CD14-positive monocyte (primary cell): ENCODE measurements around the gene CAMSAP2. TPM values are rescaled to one million over a fixed set of nuclear protein-coding genes. Genes with fewer than 3 reads are reported as not detected.

Source experiments
- DNase-seq, 3 donors: peaks; one replicate each; pipeline ENCODE4 v3.0.0-alpha.2; 2011 to 2022
- H2AFZ ChIP-seq: 2 replicates; pipeline ENCODE4 v1.6.0; 2012; ENCODE audit warnings: mild to moderate bottlenecking, low read depth, low read length, inconsistent platforms; ENCODE audit not compliant: insufficient read depth, poor library complexity, severe bottlenecking
- H3K27ac ChIP-seq, 2 donors: 1 replicate in 1 of 2; 2 replicates in 1 of 2; pipeline ENCODE4 v1.5.1; 2012 to 2013; ENCODE audit warnings: low read length in 2 of 2, control low read depth in 1 of 2, inconsistent platforms in 1 of 2, low read depth in 1 of 2, mild to moderate bottlenecking in 1 of 2
- H3K27me3 ChIP-seq, 2 donors: one replicate each; pipeline versions ENCODE4 v1.6.0 to v1.6.1; 2011 to 2013; ENCODE audit warnings: low read length in 2 of 2; ENCODE audit not compliant: control insufficient read depth in 2 of 2, insufficient read depth in 2 of 2
- H3K36me3 ChIP-seq, 2 donors: replicated peaks in 1 of 2; 1 replicate in 1 of 2; 2 replicates in 1 of 2; pipeline versions ENCODE4 v1.5.1 to v1.6.1; 2012 to 2013; ENCODE audit warnings: low read length in 2 of 2, control low read depth in 1 of 2, inconsistent platforms in 1 of 2, mild to moderate bottlenecking in 1 of 2; ENCODE audit not compliant: insufficient read depth in 2 of 2, control insufficient read depth in 1 of 2
- H3K4me1 ChIP-seq, 2 donors: 1 replicate in 1 of 2; 2 replicates in 1 of 2; pipeline versions ENCODE4 v1.5.1 to v1.6.1; 2012 to 2013; ENCODE audit warnings: low read length in 2 of 2, control low read depth in 1 of 2, inconsistent platforms in 1 of 2, mild to moderate bottlenecking in 1 of 2, moderate library complexity in 1 of 2; ENCODE audit not compliant: insufficient read depth in 2 of 2, control insufficient read depth in 1 of 2
- H3K4me2 ChIP-seq: replicated peaks from 2 replicates; pipeline ENCODE3; 2012; ENCODE audit warnings: low read length, moderate library complexity, mild to moderate bottlenecking; ENCODE audit not compliant: poor library complexity, severe bottlenecking; ENCODE audit errors: extremely low read depth
- H3K4me3 ChIP-seq, 3 experiments: fragments of 200-600 bp in 1 of 3; sonication (generic) in 1 of 3; replicated peaks in 1 of 3; 1 replicate in 2 of 3; 2 replicates in 1 of 3; pipeline ENCODE4 v1.5.1; 2011 to 2013; ENCODE audit warnings: low read length in 3 of 3, mild to moderate bottlenecking in 3 of 3, control low read depth in 2 of 3, low read depth in 2 of 3, inconsistent platforms in 1 of 3, moderate library complexity in 1 of 3
- H3K79me2 ChIP-seq: 2 replicates; pipeline ENCODE4 v1.6.0; 2012; ENCODE audit warnings: mild to moderate bottlenecking, control low read depth, inconsistent platforms, low read length, moderate library complexity; ENCODE audit not compliant: insufficient read depth
- H3K9ac ChIP-seq: 2 replicates; pipeline ENCODE4 v1.6.0; 2017; ENCODE audit warnings: low read length, mild to moderate bottlenecking; ENCODE audit not compliant: insufficient read depth, poor library complexity, severe bottlenecking
- H3K9me3 ChIP-seq, 2 donors: replicated peaks in 1 of 2; 1 replicate in 1 of 2; 2 replicates in 1 of 2; pipeline versions ENCODE4 v1.5.1 to v1.6.1; 2012 to 2013; ENCODE audit warnings: low read length in 2 of 2, control low read depth in 1 of 2; ENCODE audit not compliant: control insufficient read depth in 1 of 2, insufficient read depth in 1 of 2
- H4K20me1 ChIP-seq: 2 replicates; pipeline ENCODE4 v1.6.0; 2012; ENCODE audit warnings: mild to moderate bottlenecking, low read length, control low read depth, moderate library complexity; ENCODE audit not compliant: insufficient read depth
- H3K27ac Mint-ChIP-seq, 7 donors: one replicate each; pipeline ENCODE4 v1.8.0; 2020; ENCODE audit warnings: mild to moderate bottlenecking in 7 of 7, mixed read lengths in 7 of 7, moderate library complexity in 6 of 7, inconsistent platforms in 2 of 7
- H3K27me3 Mint-ChIP-seq, 3 donors: one replicate each; pipeline ENCODE4 v1.8.0; 2021 to 2022; ENCODE audit warnings: low read depth in 3 of 3, mild to moderate bottlenecking in 3 of 3, mixed read lengths in 3 of 3, moderate library complexity in 3 of 3, inconsistent platforms in 1 of 3
- H3K36me3 Mint-ChIP-seq, 2 donors: one replicate each; pipeline ENCODE4 v1.8.0; 2020; ENCODE audit warnings: mixed read lengths in 2 of 2, inconsistent platforms in 1 of 2, mild to moderate bottlenecking in 1 of 2
- H3K4me1 Mint-ChIP-seq: one replicate; pipeline ENCODE4 v1.8.0; 2020; ENCODE audit warnings: mild to moderate bottlenecking, mixed read lengths
- H3K4me3 Mint-ChIP-seq, 2 donors: one replicate each; pipeline ENCODE4 v1.8.0; 2020; ENCODE audit warnings: mild to moderate bottlenecking in 2 of 2, mixed read lengths in 2 of 2, moderate library complexity in 1 of 2
- H3K9me3 Mint-ChIP-seq, 7 donors: one replicate each; pipeline ENCODE4 v1.8.0; 2020 to 2022; ENCODE audit warnings: mixed read lengths in 7 of 7, mild to moderate bottlenecking in 6 of 7, moderate library complexity in 6 of 7, inconsistent platforms in 2 of 7
- CTCF ChIP-seq: fragments of 200-600 bp; IDR thresholded peaks from one replicate; pipeline ENCODE4 v1.8.0; 2022; ENCODE audit warnings: antibody characterized with exemption, mild to moderate bottlenecking
- WGBS: methylation state at CpG from one replicate; pipeline ENCODE4 v1.1.5; 2013; ENCODE audit warnings: missing lambda C conversion rate; ENCODE audit not compliant: insufficient coverage; 5-methylcytosine and 5-hydroxymethylcytosine counted together
- intact Hi-C, 2 donors: fragments of 100-400 bp; cut with micrococcal nuclease; formaldehyde crosslinking; loops; one replicate each; pipeline versions ENCODE4 v1.15.0 to v1.15.1; 2023
- polyA plus RNA-seq, 3 donors: library from polyadenylated mRNA; depleted of rRNA in 1 of 3; unstranded in 2 of 3; stranded (reverse) in 1 of 3; fragments of 300-500 nt in 2 of 3; fragments of >200 nt in 1 of 3; fragmentation: Illumina TruSeq in 2 of 3; gene quantifications; 1 replicate in 2 of 3; 2 replicates in 1 of 3; pipeline ENCODE4 v1.2.3, GENCODE V29; 2012 to 2021

The CAMSAP2 gene
- polyA plus RNA-seq, 3 donors = 0.89 to 1.3 (median 0.90) TPM

DNA sequence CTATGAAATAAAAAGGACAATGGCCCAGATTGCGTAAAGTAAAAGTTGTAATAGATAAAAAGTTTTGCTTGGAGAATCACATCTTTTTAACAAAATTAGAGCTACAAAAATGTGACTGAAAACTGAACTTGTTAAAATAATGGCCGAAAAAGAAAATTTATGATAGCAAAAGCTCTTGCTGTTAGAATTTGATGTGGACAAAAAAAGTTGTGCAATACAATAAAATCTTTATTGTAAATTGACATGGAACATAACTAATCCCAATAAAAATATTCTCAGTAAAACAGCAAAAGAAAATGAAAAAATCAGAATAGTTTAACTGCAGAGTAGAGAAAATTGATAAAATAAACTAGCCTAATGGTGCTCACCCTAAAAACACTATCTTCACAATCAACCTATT lies 11.4 kb upstream of the CAMSAP2 start:
- Histone ChIP-seq H3K36me3 (no peaks in the 10 kb centered on the region), H3K27me3 (no peaks in the 10 kb centered on the region), H3K27ac (no peak overlapping the region), H4K20me1 (no peaks in the 10 kb centered on the region), H3K9ac (no peak overlapping the region), H3K4me2 (no peak overlapping the region), H3K79me2 (no peaks in the 10 kb centered on the region), H3K4me3 (no peak overlapping the region), H2AFZ (no peak overlapping the region), H3K9me3 (no peaks in the 10 kb centered on the region), H3K4me1 (no peaks in the 10 kb centered on the region)
- intact Hi-C loops = no loop called here
- Mint-ChIP-seq H3K27me3 (peaks cover 0 to 4% (median 4%) of the 10 kb centered on the region in 3 donors), H3K4me1 (peaks cover 3% of the 10 kb centered on the region), H3K4me3 (no peak overlapping the region), H3K27ac (no peak overlapping the region), H3K36me3 (no peaks in the 10 kb centered on the region), H3K9me3 (peaks cover 0 to 1% (median 0%) of the 10 kb centered on the region in 7 donors)
- no peak for TF ChIP-seq CTCF
- DNase-seq = no peak
- no CpG with 5 or more reads among the region's 2 CpGs for WGBS

DNA sequence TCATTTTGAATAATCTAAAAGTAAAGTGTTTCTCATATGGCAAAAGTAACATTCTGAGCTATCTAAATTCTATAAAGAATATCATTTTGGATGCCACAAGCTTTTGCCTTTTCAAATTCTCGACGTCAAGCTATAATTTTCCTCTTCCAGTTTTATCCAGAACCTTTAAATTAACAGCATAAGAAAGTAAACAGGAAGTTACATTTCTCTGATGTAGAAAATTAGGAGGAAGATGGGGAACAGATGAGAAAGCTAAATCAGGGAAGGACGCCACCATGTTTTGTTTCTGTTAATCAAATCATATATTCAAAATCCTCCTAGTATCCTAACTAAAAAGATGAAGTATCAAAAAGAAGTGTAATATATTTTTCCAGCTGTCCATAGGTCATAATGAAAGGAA lies 8.8 kb upstream of the CAMSAP2 start:
- H3K9ac ChIP-seq = no peak overlapping the region
- no peak overlapping the region for H3K4me2 ChIP-seq

More for the DNA sequence above, 8.8 kb upstream of the CAMSAP2 start:
- Histone ChIP-seq H3K9me3 (no peaks in the 10 kb centered on the region), H3K36me3 (no peaks in the 10 kb centered on the region), H3K79me2 (no peaks in the 10 kb centered on the region), H3K4me1 (no peaks in the 10 kb centered on the region), H3K27ac (no peak overlapping the region), H2AFZ (no peak overlapping the region), H4K20me1 (no peaks in the 10 kb centered on the region), H3K27me3 (no peaks in the 10 kb centered on the region), H3K4me3 (no peak overlapping the region)
- Mint-ChIP-seq H3K27me3 (peaks cover 6 to 9% (median 7%) of the 10 kb centered on the region in 3 donors), H3K4me3 (peak overlapping the region in 1 of 2 donors; percentile 32), H3K27ac (no peak overlapping the region), H3K4me1 (peaks cover 3% of the 10 kb centered on the region), H3K9me3 (peaks cover 0 to 1% (median 0%) of the 10 kb centered on the region in 7 donors), H3K36me3 (no peaks in the 10 kb centered on the region)
- no peak for TF ChIP-seq CTCF
- no peak for DNase-seq
- intact Hi-C loops = loop anchor here in 1 of 2 donors (10.0 kb wide), 1 partner anchor 105 kb away; the partner anchor contains the start of gene KIF14
- WGBS = no CpG with 5 or more reads among the region's 3 CpGs
